ENCODE results near the gene CLEC16A.

Gene CLEC16A

DNA sequence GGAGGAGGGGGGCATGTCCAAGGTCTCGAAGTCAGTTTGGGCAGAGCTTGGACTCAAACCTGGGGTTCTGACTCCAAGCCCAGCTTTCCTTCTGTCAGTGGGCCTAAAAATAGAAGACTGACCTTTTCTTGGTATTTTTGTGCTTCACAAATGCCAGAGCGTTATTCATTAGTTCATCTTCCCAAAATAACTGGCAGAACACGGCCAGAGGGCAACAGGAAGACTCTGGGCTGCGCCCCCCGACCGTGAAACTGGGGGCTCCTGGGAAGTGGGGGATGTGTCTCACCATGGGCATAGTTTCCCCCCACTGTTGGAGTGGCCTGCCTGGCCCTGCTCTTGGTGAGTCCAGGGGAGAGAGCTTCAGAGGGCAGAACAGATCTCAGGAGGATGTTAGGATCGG is 217.6 kb downstream of the CLEC16A start:
- no peak for DNase-seq (ENCODE audit: low spot score)

DNA sequence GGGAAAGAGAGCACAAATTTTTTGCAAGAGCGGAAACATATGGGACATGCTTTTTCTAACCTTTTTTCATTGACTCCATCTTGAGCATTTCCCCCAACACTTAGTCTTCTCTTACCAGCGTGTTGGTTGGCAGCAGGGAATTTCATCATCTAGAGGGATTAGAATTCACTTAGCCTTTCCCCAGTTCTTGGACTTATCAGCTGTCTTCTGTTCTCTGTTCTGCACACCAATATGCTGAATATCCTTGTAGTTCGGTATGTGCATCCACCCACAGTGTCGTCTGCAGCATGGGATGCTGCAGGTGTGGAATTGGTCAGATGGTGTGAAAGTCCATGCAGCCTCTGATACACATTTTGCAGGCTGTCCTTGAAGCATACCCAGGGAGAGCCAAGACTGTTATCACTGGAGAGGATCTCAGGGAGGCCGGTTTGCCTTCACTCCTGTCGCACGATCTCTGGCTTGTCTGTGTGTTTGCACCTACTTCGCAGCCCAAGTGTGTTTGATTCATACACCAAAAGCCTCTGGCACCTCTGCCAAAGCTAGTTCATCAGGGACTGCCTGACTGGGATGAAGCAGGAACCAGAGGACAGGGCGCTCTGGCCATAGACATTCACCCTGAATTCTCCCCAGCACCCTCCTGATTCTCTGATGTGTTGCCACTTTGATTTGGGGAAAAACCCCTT is 218.4 kb downstream of the CLEC16A start:
- no peak for DNase-seq (ENCODE audit: low spot score)

DNA sequence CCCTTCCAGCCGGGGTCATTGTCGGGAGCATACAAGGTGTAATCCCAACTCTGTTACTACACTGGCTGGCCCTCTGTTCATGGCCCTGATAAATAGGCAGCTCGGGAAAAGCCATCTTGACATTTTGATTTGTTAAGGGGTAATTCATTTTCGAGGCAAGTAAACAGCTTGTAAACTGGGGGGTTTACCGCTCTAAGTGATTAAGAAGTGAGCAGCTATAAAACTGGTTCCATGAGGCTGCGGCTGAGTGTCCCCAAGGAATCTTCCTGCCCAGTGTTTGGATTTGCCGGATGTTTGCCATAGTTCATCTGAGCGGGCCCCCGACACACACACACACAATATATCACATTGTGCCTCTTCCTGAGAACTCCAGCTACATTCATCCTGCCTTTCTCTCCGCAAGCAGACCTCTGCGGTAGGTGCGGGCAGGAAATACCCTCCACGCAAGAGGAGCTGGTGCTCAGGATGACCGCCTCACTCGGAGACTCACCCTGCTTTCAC is 219.4 kb downstream of the CLEC16A start:
- no peak for DNase-seq (ENCODE audit: low spot score)

DNA sequence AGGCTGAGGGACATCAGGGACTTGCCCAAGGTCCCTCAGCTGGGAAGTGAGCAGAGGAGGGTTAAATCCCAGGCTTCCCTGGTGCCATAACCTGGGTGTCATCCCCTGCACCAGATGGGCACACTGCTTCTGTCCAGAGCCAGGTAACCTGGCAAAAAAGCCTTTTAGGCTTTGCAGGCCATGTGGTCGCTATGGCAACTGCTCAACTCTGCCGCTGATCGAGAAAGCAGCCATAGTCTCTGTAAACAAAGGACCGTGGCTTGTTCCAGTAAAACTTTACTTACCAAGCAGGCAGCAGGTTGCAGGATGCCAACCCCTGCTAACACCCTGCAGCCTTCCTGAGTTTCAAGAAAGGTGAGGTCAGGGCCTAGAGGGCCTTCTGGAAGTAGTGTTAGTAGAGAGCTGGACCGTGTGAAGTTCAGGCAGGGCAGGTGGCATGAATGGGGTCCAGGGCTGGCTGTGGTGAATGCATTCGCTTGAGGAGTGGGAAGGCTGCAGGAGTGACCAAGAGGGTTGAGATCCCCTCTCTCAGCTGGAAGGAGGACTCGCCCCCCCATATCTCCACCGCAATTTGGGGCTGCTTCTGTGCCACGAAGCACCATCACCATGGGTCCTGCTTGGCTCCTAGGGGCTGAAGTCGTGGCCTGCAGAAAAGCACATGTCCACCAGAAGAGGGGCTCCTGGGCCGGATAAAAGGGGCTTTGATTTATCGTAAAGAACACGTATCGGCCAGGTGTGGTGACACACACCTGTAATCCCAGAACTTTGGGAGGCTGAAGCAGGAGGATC is 220.3 kb downstream of the CLEC16A start:
- DNase-seq (ENCODE audit: low spot score), result no peak

DNA sequence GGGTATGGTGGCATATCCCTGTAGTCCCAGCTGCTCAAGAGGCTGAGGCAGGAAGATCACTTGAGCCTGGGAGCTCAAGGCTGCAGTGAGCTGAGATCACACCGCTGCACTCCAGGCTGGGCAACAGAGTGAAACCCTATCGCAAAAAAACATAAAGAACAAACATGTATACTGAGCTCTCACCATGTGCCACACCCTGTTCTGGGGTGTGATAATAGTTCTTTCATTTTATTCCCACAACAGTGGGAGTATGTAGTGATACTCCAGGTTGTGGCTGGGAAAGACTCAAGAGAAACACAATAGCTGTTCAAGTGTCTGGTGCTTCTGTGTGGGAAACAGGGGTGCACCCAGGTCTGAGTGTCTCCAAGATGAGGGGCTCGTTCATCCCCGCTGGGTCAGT is 221.0 kb downstream of the CLEC16A start:
- no peak for DNase-seq (ENCODE audit: low spot score)

DNA sequence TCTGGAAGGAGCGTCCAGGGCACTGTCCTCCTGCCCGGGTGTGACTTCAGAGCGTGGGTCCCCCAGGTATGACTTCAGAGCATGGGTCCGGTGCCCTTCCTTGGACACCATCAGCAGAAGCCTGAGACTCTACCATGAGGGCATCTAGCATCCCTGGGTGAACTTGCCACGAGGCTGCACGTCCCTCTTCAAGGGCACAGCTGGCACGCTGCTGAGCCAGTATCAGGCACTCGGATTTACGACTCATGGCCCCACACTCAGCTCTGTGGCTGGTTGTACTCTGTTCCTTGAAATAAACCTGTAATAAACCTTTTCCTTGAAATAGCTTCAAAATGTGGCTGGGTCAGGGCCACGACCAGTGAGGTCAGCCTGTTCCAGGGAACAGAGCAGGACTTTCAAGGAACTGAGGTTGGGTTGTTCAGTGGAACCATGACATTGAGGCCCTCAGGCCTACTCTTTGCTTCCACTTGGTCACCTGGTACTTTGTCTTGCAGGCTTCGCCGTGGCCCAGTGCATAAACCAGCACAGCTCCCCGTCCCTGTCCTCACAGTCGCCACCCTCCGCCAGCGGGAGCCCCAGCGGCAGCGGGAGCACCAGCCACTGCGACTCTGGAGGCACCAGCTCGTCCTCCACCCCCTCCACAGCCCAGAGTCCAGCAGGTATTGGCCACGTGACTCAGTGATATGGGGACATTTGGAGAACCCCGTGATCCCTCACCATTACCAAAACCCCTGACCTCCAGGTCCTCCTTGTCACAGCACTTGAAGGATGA is 221.7 kb downstream of the CLEC16A start:
- no peak for DNase-seq (ENCODE audit: low spot score)

DNA sequence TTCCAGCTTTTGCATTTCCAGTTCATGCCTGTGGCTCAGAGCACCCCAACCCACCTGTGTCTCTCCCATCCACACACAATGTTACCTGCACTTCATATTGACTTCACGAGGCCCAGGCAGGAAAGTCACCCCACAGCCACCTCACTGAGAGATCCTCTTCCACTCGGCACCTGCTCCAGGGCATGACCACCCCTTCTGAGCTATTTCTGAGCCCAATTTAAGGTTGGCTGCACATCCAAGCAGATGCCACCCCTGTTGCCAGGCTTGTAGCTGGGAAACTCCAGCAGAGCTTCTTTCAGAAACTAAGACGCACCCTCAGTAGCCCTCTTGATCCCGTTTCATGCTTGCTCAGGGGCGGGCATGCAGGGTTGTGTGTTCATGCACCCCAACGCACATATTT is 223.2 kb downstream of the CLEC16A start:
- DNase-seq (ENCODE audit: low spot score), result no peak

DNA sequence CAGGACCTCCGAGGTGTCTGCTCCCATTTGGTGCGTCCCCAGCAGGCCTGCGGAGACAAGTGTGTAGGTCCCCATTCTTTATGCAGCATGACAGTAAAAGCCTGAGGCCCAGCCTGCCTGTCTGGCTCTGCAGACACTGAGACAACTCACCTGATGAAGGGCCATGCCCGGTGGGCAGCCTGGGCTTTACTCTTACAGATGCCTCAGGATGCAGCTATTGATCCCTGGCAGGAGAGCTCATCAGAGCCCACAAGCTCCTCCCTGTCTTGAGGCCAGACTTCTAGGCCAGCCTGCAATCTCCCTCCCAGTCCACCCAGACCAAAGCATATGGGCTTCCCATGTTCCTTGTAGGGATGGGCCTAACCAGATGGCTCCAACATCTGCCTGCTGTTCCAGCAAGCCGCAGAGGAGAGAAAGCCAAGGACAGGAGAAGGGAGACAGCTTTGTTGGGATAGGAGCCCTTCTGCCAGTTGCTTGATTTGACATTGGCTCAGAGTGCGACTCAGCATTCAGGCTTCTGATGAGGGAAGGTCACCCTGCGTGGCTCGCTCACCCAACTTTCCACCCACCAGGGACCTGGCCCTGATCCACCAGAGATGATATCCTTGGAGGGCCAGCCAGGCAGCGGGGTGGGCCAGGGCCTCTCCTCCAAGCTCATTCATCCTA is 224.2 kb downstream of the CLEC16A start:
- no peak for DNase-seq (ENCODE audit: low spot score)

DNA sequence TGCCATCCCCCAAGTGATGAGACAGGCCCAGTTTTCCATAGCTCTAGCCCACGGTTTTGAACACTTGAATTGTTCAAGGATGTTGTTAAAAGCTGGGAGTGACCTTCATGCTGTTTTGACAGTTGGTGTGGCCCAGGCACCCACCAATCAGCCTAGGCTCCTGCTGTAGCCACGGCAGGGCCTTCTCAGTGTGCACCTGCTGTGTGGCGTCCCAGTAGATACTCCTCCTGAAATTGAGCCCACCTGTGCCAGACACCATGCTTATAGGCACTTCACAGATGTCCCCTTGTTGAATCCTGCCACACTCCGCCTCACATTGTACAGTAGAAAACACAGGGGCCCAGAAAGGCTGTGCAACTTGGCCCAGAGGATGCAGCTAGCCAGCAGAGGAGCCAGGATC is 225.3 kb downstream of the CLEC16A start:
- no peak for DNase-seq (ENCODE audit: low spot score)

DNA sequence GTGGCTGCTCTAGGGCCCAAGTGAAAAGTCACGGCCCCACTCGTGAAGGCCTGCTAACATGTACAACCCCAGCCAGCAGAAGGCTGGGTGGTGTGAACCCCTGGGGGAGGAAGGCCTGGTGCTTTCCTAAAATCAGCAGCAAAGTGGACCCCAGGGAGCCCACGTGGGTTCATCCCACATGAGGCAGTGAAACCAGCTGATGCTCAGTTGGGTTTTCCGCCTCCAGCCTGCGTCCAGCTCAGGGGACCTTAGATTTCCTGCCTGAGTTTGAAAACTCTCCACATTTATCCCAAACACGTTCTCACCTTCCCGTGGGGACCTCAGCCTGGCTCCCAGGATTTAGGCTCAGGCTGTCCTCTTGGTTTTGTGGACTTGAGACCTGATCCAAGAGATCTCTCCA is 225.8 kb downstream of the CLEC16A start:
- no peak for DNase-seq (ENCODE audit: low spot score)

DNA sequence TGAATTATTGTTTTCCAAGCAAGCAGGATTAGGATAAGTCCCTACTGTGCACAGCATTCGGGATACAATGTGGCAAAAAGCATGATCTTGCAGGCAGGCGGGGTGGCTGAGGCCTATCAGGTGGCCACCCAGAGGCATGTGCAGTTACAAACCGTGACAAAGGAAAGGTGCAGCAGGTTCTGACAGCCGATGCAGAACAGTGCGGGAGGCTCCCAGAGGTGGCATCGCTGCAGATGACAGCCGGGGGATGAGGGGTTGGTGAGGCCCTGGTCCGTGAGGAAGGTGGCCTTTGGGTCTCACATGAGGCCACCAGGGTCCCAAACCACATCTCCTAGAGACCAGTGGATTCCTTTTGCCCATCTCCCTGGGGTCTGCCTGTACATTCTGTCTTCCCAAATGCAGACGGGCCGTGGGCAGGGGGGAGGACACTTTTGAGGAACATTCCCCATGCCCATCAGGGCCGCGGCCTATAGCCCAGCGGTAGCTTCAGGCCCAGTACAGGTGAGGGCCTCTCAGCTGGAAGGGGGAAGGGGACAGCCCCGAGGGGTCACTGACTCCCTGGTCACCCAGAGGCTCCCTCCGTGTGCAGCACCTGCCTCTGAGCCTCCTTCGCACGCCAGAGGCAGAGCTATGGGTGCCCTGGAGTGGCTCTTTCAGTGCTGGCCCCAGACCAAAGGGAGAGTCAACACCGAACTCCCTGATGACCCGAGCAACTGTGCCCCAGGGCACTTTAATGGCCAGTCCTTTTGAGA is 226.5 kb downstream of the CLEC16A start:
- DNase-seq (ENCODE audit: low spot score), result no peak

DNA sequence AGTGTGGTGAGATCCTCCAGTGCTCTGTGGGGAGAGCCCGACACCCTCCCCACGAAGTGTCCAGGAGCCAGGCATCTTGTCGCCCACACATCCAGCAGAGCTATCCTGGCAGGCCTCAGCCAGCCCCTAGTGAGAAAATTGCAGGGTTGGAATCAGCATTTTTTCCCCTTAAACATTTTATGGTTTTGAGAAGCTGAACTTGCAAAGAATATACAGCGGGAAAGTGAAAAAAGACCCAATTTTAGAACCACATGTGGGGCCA is 227.0 kb downstream of the CLEC16A start:
- DNase-seq (ENCODE audit: low spot score), result no peak

DNA sequence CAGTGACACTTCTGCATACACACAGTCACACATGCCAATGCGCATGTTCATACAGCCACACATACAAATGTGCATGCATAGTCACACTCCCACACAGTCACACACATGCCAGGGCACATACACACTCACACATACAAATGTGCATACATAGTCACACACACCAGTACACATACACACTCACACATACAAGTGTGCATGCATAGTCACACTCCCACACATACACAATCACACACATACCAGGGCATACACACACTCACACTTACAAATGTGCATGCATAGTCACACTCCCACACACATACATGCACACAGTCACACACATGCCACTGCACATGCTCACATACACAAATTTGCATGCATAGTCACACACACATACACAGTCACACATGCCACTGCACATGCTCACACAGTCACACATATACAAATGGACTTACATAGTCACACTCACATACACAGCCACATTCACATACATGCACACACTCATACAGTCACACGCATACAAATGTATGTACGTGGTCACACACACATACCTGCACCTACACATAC is 227.5 kb downstream of the CLEC16A start:
- DNase-seq (ENCODE audit: low spot score), result no peak

DNA sequence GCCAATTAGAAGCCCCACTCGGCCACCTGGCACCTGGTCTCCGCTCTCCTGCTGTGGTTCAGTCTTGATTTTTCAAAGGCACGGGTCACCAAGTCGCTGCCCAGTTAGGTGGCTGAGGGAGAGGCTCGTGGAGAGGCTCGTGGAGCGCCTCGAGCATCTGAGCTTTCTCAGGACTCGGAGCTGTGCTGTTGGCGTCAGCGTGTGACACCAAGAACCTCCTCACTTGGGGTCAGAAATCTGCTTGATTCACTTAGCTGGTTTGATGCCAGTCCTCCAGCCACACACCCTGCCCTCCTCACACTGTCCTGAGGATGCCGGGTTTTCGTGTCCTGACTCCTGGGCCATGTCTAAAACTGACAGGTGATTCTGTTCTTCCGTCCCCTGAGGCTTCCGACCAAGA is 229.1 kb downstream of the CLEC16A start:
- DNase-seq (ENCODE audit: low spot score), result no peak

DNA sequence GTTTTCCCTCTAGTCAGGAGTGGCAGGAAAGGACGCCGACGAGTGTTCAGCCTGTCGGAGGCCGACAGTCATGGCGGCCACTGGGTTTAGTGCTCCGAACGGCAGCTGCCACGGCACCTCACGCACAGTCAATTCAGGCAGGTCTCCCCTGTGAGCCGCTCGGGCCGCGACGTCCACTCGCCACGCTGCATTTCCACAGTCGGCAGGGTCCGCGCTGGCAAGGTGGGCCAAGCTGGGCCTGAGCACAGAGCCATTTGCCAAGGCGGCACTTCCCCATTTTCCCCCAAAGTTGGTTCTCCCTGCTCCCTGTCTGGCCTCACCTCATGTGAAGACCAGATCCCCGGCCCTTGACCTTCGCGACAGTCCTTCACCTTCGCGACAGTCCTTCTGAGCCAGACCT is 229.8 kb downstream of the CLEC16A start:
- no peak for DNase-seq (ENCODE audit: low spot score)

DNA sequence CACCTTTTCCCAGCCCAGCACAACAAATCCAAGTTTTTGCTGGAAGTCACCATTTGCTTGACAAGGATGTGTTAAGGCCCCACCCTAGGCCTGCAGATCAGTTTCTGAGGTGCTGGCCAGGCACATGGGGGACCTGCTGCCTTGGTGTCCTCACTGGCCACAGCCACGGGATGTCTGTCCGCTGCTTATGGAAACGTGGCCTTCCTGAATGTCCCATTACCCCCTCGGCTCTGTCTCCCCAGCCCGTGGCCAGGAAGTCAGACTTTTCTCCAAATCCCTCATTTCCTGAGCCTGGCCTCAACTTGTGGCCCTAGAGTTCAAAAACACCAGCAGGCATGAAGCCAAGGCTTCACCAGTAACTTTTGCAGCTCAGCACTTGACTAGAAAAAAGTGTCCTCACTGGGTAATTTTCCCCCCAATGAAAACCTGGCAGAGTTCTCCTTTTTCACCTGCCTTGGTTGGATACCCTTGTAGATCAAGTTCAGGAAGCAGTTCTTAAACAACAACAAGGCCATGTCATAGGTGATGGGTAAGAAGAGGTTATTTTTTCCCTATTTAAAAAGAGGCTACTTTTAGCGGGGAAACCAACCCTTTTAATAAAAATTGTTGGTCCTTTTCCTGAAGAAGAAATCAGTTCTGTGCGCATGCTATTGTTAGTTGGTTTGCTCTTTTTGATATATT is 230.9 kb downstream of the CLEC16A start:
- DNase-seq (ENCODE audit: low spot score), result no peak

DNA sequence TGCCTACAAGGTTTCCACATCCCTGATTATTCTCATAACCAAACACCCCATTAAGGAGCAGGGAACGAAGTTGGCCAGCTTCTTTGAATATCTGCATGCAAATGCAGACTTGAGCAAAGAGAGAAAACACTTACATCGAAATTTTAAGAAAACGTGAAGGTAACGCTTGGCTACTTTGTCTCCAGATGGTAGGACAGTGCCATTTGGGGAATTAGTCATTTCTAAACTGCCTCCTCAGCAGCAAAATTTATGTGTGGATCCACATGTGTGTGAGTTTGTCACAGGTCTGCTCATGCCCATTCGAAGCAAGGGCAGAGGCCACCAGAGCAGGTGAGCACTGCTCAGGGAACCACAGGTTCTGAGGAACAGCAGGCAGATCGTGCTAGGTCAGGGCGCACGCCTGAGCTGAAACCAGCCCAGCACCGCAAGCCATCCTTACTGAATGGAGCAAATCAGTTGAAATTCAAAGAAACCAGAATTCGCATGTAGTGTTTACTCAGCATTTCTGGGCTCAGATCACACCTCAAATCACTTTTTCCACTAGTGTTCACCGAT is 231.5 kb downstream of the CLEC16A start:
- no peak for DNase-seq (ENCODE audit: low spot score)

DNA sequence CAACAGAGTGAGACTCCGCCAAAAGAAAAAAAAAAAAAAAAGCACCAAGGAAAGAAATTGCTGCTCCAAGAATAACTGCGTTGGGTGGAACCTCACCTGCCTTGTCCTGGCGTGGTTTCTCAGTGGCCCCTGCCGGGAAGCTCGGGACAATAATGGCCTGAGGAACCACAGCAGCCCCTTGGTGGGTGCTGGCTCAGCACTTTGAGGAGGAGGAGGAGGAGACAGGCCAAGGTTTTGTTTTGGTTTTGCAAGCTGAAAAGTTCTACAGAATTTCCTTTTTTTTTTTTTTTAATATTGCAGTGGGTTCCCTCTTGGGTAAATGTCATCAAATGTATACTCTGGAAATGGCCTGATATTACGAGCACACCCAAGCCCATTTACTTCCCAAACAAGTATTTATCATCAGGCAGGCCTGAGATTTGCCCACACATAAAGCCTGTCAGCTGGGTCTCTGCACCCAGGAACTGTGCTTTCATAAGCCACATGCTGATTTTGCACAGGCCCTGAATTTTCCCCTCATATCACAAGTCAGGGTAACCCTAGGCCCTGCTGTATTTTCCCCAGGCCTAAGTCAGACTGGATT is 233.3 kb downstream of the CLEC16A start:
- no peak for DNase-seq (ENCODE audit: low spot score)

DNA sequence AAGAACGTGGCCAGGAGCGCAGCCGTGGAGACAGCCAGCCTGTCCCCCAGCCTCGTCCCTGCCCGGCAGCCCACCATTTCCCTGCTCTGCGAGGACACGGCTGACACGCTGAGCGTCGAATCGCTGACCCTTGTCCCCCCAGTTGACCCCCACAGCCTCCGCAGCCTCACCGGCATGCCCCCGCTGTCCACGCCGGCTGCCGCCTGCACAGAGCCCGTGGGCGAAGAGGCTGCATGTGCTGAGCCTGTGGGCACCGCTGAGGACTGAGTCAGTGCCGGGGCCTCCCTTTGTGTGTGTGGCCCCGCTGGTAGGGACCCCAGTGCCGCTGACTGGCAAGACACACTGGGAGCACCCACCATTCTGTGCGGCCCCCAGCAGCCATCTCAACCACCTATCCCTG is 234.1 kb downstream of the CLEC16A start:
- DNase-seq (ENCODE audit: low spot score), result no peak

DNA sequence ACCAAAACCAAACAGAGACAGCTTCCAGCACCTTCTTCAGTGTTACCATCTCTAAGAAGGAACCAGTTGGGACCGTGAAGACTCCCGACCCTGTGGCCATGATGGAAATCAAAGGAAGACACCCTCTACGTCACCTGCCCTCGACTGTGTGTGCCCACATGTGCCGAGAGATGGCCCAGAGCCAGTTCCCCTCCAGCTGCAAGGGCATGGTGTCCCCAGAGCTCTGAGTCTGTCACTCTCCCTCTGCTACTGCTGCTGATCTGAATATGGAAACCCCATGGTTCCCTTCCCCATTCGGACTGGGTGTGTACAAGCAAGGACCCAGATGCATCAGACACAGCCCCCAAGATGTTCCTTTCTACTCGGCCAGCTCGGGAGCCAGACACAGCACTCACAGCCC is 235.2 kb downstream of the CLEC16A start:
- DNase-seq (ENCODE audit: low spot score), result no peak
